Gastroesophageal sphincter (tissue), 3 donors: ENCODE results near the gene APOC4.

Experiments used
- EP300 ChIP-seq: sonication (generic); formaldehyde crosslinking; IDR thresholded peaks from one replicate; pipeline ENCODE4 v1.6.1; 2017; ENCODE audit warnings: antibody characterized with exemption, mild to moderate bottlenecking
- POLR2AphosphoS5 ChIP-seq: sonication (generic); formaldehyde crosslinking; IDR thresholded peaks from one replicate; pipeline ENCODE4 v1.6.1; 2017; ENCODE audit warnings: antibody characterized with exemption
- TF ChIP-seq, protein P1 (sequence below), 4 experiments: fragments of 200-600 bp in 2 of 4; fragments of 450-650 bp in 2 of 4; sonication (generic) in 1 of 4; IDR thresholded peaks; one replicate each; pipeline ENCODE4 v1.5.1; 2017 to 2019; ENCODE audit warnings: antibody characterized with exemption in 4 of 4, mild to moderate bottlenecking in 2 of 4, moderate library complexity in 2 of 4

DNA sequence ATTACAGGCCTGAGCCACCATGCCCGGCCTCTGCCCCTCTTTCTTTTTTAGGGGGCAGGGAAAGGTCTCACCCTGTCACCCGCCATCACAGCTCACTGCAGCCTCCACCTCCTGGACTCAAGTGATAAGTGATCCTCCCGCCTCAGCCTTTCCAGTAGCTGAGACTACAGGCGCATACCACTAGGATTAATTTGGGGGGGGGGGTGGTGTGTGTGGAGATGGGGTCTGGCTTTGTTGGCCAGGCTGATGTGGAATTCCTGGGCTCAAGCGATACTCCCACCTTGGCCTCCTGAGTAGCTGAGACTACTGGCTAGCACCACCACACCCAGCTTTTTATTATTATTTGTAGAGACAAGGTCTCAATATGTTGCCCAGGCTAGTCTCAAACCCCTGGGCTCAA, 32.3 kb upstream of the APOC4 start:
- TF ChIP-seq, protein P1, sequence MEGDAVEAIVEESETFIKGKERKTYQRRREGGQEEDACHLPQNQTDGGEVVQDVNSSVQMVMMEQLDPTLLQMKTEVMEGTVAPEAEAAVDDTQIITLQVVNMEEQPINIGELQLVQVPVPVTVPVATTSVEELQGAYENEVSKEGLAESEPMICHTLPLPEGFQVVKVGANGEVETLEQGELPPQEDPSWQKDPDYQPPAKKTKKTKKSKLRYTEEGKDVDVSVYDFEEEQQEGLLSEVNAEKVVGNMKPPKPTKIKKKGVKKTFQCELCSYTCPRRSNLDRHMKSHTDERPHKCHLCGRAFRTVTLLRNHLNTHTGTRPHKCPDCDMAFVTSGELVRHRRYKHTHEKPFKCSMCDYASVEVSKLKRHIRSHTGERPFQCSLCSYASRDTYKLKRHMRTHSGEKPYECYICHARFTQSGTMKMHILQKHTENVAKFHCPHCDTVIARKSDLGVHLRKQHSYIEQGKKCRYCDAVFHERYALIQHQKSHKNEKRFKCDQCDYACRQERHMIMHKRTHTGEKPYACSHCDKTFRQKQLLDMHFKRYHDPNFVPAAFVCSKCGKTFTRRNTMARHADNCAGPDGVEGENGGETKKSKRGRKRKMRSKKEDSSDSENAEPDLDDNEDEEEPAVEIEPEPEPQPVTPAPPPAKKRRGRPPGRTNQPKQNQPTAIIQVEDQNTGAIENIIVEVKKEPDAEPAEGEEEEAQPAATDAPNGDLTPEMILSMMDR (IDR thresholded peaks at IDR 0.05) = no peak
- no peak for TF ChIP-seq POLR2AphosphoS5
- TF ChIP-seq EP300 = no peak
